Endothelial cell of hepatic sinusoid (primary cell): ENCODE results near the gene PPIL1.

Experiments
- in situ Hi-C: cut with HindIII; loops from 2 replicates; pipeline ENCODE4 v1.10.0; 2017; ENCODE audit warnings: low sequenced_read_pairs

PPIL1 gene

GRCh38 chr6:36818756-36819155 is 55.8 kb downstream of the PPIL1 start:
- in situ Hi-C loops, result no loop called here

GRCh38 chr6:36817847-36818246 is 56.8 kb downstream of the PPIL1 start:
- in situ Hi-C loops, result no loop called here

GRCh38 chr6:36817176-36817817 is 57.3 kb downstream of the PPIL1 start:
- in situ Hi-C loops, result no loop called here

GRCh38 chr6:36815962-36816735 is 58.5 kb downstream of the PPIL1 start:
- in situ Hi-C loops, result no loop called here

- in situ Hi-C loops, result loop anchor here (5.0 kb wide), 2 partner anchors 37 to 38 kb away; no protein-coding TSS in a partner anchor
Observed at GRCh38 chr6:36814249-36814648, 60.4 kb downstream of the PPIL1 start.

- in situ Hi-C loops, result loop anchor here (5.0 kb wide), 2 partner anchors 36 to 39 kb away; no protein-coding TSS in a partner anchor
Observed at GRCh38 chr6:36813526-36813925, 61.1 kb downstream of the PPIL1 start.

- in situ Hi-C loops, result loop anchor here (5.0 kb wide), 2 partner anchors 36 to 39 kb away; no protein-coding TSS in a partner anchor
Observed at GRCh38 chr6:36813047-36813446, 61.6 kb downstream of the PPIL1 start.

- in situ Hi-C loops, result loop anchor here (5.0 kb wide), 2 partner anchors 33 to 42 kb away; no protein-coding TSS in a partner anchor
Observed at GRCh38 chr6:36809941-36810803, 64.4 kb downstream of the PPIL1 start.

GRCh38 chr6:36809156-36809555 is 65.4 kb downstream of the PPIL1 start:
- in situ Hi-C loops, result no loop called here

- in situ Hi-C loops, result no loop called here
Observed at GRCh38 chr6:36808634-36809033, 66.0 kb downstream of the PPIL1 start.

- in situ Hi-C loops, result no loop called here
Observed at GRCh38 chr6:36807750-36808149, 66.9 kb downstream of the PPIL1 start.

- in situ Hi-C loops, result no loop called here
Observed at GRCh38 chr6:36807143-36807542, 67.5 kb downstream of the PPIL1 start.

GRCh38 chr6:36805917-36806316 is 68.7 kb downstream of the PPIL1 start:
- in situ Hi-C loops, result no loop called here

- in situ Hi-C loops, result no loop called here
Observed at GRCh38 chr6:36805096-36805797, 69.4 kb downstream of the PPIL1 start.
